ENCODE results near the gene HTR3C. TPM values are rescaled to one million over a fixed set of nuclear protein-coding genes. Genes with fewer than 3 reads are reported as not detected.
A peak's percentile ranks its signal among the peaks of the same experiment; 100 is the strongest.
"Not testable (repeated sequence)": the region's sequence is repeated elsewhere in the genome, so short reads cannot be mapped to it uniquely, and the experiment has no call there.

The HTR3C gene
- polyA plus RNA-seq: not detected

GRCh38 chr3:184052767-184053166 lies at the start of gene HTR3C:
HTR3C (plus strand) TSS chr3:184053047; CDS start chr3:184053081, 34 bp downstream.
- Mint-ChIP-seq H3K27me3 (ENCODE audit: low read depth in 3 of 3) (peaks cover 0 to 8% (median 2%) of the 10 kb centered on the region in 3 donors), H3K4me3 (no peak within 1 kb of the TSS), H3K36me3 (no peaks in the 10 kb centered on the region), H3K27ac (no peak within 1 kb of the TSS), H3K4me1 (no peaks in the 10 kb centered on the region), H3K9me3 (no peaks in the 10 kb centered on the region)
- DNase-seq: no peak

- Mint-ChIP-seq H3K4me1 (peaks cover 0 to 3% of the 10 kb centered on the region in 2 donors), H3K4me3 (no peak overlapping the region), H3K36me3 (peaks cover 5 to 16% (median 11%) of the 10 kb centered on the region in 3 donors), H3K27me3 (ENCODE audit: low read depth in 3 of 3) (peaks cover 0 to 1% (median 0%) of the 10 kb centered on the region in 3 donors), H3K9me3 (no peaks in the 10 kb centered on the region), H3K27ac (no peak overlapping the region)
- no peak for DNase-seq
These were observed 49.5 kb upstream of the HTR3C start for GRCh38 chr3:184003187-184003967.

- DNase-seq: no peak
- no peaks in the 10 kb centered on the region for H3K9me3 Mint-ChIP-seq
- peaks cover 0 to 1% (median 0%) of the 10 kb centered on the region in 3 donors for H3K27me3 Mint-ChIP-seq (ENCODE audit: low read depth in 3 of 3)
- H3K4me1 Mint-ChIP-seq: peaks cover 0 to 3% of the 10 kb centered on the region in 2 donors
- H3K27ac Mint-ChIP-seq: no peak overlapping the region
- no peak overlapping the region for H3K4me3 Mint-ChIP-seq
- H3K36me3 Mint-ChIP-seq: peaks cover 5 to 18% (median 10%) of the 10 kb centered on the region in 3 donors
These were observed 48.4 kb upstream of the HTR3C start for GRCh38 chr3:184004476-184004875.

DNA sequence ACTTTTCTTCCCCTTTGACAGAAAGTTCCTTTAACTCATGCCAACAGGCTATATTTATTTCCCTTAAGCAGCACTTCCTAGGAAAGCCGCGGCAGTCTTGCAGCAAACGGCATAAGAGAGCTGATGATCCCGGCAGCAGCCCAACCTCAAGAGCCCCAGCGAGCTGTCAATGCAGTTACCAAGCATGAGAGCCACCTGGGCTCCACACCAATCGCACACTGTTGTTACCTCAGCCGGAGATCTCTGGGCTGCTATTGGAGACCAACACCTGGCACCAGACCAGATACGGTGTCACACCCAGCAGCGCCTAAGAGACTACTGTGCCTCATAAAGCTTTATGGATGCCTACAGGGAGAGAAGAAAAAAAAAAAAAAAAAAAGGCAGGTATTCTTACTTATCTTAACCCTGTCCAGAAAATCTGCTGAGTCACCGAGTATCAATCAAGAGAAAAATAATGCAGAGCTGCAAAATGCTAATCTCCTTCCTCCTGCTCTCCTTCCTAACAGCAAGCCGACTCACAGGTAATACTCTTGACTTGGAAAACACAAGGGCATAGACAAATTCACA lies 46.8 kb upstream of the HTR3C start:
- Mint-ChIP-seq H3K9me3 (no peaks in the 10 kb centered on the region), H3K36me3 (peaks cover 11 to 18% (median 14%) of the 10 kb centered on the region in 3 donors), H3K27me3 (ENCODE audit: low read depth in 3 of 3) (peaks cover 0 to 1% (median 0%) of the 10 kb centered on the region in 3 donors), H3K4me3 (no peak overlapping the region), H3K4me1 (peaks cover 0 to 3% of the 10 kb centered on the region in 2 donors), H3K27ac (no peak overlapping the region)
- DNase-seq: no peak

DNA sequence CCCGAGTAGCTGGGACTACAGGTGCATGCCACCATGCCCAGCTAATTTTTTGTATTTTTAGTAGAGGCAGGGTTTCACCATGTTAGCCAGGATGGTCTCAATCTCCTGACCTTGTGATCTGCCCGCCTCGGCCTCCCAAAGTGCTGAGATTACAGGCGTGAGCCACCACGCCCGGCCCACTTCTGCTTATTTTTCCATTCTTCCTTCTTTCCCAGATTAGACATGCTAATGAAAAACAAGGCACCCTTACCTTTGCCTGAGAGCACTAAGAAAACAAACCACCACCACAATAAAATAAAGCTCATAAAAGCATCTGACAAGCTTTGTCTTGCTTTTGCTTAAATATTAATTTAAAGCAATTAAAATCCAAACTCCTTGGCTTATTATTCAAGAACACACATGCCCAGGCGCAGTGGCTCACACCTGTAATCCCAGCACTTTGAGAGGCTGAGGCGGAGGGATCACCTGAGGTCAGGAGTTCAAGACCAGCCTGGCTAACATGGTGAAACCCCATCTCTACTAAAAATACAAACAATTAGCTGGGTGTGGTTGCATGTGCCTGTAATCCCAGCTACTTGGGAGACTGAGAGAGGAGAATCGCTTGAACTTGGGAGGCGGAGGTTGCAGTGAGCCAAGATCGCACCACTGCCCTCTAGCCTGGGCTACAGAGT lies 45.6 kb upstream of the HTR3C start:
- not testable (repeated sequence) for H3K27me3 Mint-ChIP-seq (ENCODE audit: low read depth in 3 of 3); DNase-seq; H3K4me1 Mint-ChIP-seq; H3K4me3 Mint-ChIP-seq; H3K9me3 Mint-ChIP-seq; H3K27ac Mint-ChIP-seq
- H3K36me3 Mint-ChIP-seq: peaks cover 12 to 21% (median 18%) of the 10 kb centered on the region in 3 donors

GRCh38 chr3:184008161-184008560 lies 44.7 kb upstream of the HTR3C start:
- no peak for DNase-seq
- Mint-ChIP-seq H3K9me3 (no peaks in the 10 kb centered on the region), H3K27me3 (ENCODE audit: low read depth in 3 of 3) (no peaks in the 10 kb centered on the region), H3K4me3 (no peak overlapping the region), H3K36me3 (peaks cover 14 to 25% (median 25%) of the 10 kb centered on the region in 3 donors), H3K4me1 (peaks cover 0 to 4% of the 10 kb centered on the region in 2 donors), H3K27ac (no peak overlapping the region)

GRCh38 chr3:184011230-184011876 lies 41.5 kb upstream of the HTR3C start:
- peaks cover 10 to 29% (median 24%) of the 10 kb centered on the region in 3 donors for H3K36me3 Mint-ChIP-seq
- peak overlapping the region in 1 of 6 donors; percentile 2 for H3K27ac Mint-ChIP-seq
- no peak overlapping the region for H3K4me3 Mint-ChIP-seq
- peaks cover 0 to 4% (median 0%) of the 10 kb centered on the region in 3 donors for H3K27me3 Mint-ChIP-seq (ENCODE audit: low read depth in 3 of 3)
- no peaks in the 10 kb centered on the region for H3K9me3 Mint-ChIP-seq
- peaks cover 4 to 5% of the 10 kb centered on the region in 2 donors for H3K4me1 Mint-ChIP-seq
- DNase-seq: no peak

DNA sequence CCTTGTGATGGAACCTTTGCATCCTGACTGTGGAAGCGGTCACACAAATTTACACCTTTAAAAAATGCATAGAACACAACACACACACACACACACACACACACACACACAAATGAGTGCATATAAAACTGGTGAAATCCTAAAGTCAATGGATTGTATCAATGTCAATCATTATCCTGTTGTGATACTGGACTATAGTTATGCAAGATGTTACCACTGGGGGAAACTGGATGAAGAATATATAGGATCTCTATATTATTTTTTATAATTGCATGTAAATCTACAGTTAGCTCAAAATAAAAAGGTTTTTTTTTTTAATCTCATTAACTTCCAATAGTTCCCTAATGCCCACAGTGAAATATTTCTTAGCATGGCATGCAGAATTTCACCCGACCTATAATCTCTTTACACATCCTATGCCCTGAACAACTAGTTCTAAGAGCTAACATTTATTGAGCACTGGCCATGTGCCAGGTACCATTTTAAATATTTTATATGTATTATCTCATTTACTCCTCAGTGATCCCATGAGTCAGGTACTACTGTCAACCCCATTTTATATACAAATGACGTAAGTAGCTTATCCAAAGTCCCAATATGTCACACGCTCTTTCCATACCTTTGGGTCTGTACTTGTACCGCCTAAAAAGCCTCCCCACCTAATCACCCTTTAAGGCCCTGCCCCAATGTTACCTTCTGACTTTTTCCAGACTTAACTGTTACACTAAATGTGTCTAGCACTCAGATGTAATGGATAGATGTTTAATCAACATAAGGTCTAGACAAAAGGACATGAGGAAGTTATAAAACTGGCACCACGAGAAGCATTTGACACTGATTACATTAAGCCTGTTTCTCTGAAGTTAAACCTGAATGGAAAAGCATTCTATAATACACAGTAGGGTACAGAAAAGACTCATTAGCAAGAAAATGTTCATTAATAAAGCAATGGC lies 40.6 kb upstream of the HTR3C start:
- H3K4me3 Mint-ChIP-seq: no peak overlapping the region

GRCh38 chr3:184015381-184016019 lies 37.3 kb upstream of the HTR3C start:
- Mint-ChIP-seq H3K27ac (no peak overlapping the region), H3K4me3 (peak overlapping the region in 4 of 5 donors; percentile 75 to 100 (median 92)), H3K27me3 (ENCODE audit: low read depth in 3 of 3) (peaks cover 0 to 12% (median 5%) of the 10 kb centered on the region in 3 donors), H3K36me3 (peaks cover 8 to 15% (median 11%) of the 10 kb centered on the region in 3 donors), H3K9me3 (no peaks in the 10 kb centered on the region), H3K4me1 (peaks cover 20 to 24% of the 10 kb centered on the region in 2 donors)
- no peak for DNase-seq

More for the DNA sequence above, 40.6 kb upstream of the HTR3C start:
- H3K4me1 Mint-ChIP-seq: peaks cover 8 to 12% of the 10 kb centered on the region in 2 donors
- H3K9me3 Mint-ChIP-seq: no peaks in the 10 kb centered on the region
- peaks cover 0 to 4% (median 0%) of the 10 kb centered on the region in 3 donors for H3K27me3 Mint-ChIP-seq (ENCODE audit: low read depth in 3 of 3)
- peaks cover 10 to 29% (median 19%) of the 10 kb centered on the region in 3 donors for H3K36me3 Mint-ChIP-seq
- DNase-seq: no peak
- peak overlapping the region in 1 of 6 donors; percentile 2 for H3K27ac Mint-ChIP-seq

DNA sequence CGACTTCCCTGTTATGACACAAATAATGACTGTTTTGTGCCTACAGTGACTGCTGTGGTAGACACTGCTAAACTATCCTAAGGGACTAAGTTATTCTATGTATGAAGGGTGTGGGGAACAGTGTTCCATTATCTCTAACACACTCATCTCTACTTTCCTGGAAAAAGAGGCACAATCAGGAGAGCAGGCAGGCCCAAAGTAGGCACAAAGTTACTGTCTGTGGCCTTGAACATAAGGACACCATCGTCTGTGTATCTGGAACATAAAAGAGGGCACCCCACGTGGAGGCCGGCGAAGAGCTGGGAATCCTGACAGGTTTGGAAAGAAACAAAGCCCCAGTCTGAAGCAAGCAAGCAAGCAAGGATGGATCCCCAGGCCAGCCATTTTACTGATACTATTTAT lies 36.7 kb upstream of the HTR3C start:
- Mint-ChIP-seq H3K36me3 (peaks cover 3 to 11% (median 10%) of the 10 kb centered on the region in 3 donors), H3K27me3 (ENCODE audit: low read depth in 3 of 3) (peaks cover 0 to 12% (median 5%) of the 10 kb centered on the region in 3 donors), H3K9me3 (no peaks in the 10 kb centered on the region), H3K4me1 (peaks cover 20 to 24% of the 10 kb centered on the region in 2 donors), H3K27ac (peak overlapping the region in 2 of 6 donors; percentile 58 to 64), H3K4me3 (peak overlapping the region; percentile 59 to 100 (median 85))
- DNase-seq: no peak

DNA sequence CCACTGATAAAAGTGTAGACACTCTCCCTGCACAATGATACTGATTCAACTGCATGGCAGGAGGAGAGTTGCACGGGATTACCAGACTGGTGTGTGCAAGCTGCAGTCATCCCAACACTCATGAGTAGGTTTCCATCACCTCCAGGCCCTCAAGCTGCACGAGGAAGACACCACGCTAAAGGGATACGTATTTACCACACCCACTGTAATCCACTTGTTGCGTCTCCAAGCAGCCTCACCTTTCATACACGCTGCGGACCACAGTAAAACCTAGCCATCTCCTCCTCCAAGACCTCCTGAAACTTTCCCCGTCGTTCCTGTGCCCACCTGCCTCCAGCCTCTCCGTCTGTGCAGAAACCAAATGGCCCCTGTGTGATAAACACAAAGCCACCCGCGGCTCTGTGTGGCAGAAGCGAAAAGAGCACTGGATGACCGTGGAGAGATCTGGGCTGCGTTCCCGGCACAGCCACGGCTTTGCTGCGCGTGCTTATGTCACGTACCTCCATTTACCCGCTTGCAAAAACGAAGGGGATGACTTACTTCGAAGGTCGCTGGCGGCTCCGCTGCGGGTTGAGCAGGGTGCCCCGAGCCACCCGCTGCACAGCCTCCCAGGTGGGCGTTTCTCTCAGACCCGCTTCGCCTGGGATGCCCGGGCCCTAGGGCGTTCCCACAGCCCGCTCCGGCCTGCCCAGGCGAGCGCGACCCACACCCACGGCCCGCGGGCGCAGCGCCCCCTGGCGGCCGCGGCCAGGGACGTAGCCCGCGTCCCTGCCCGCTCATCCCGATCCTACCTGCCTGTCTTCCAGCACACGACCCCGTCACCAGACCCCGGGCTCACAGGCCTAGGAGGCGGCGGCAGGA lies 35.8 kb upstream of the HTR3C start:
- Mint-ChIP-seq H3K36me3 (peaks cover 3 to 9% (median 7%) of the 10 kb centered on the region in 3 donors), H3K27ac (peak overlapping the region; percentile 75 to 91 (median 84)), H3K27me3 (ENCODE audit: low read depth in 3 of 3) (peaks cover 0 to 12% (median 5%) of the 10 kb centered on the region in 3 donors), H3K9me3 (no peaks in the 10 kb centered on the region), H3K4me3 (peak overlapping the region; percentile 99 to 100 (median 99)), H3K4me1 (peaks cover 20 to 24% of the 10 kb centered on the region in 2 donors)
- DNase-seq: no peak
